ENCODE measurements around the gene EP400. TPM values are rescaled to one million over a fixed set of nuclear protein-coding genes. Genes with fewer than 3 reads are reported as not detected.

Gene EP400
- total RNA-seq, 1 experiment from 2014 or later: 61.7 TPM

- Histone ChIP-seq H2BK12ac (ENCODE audit: insufficient read length, low read depth, low read length) (no peak overlapping the region), H3K4me1 (ENCODE audit: insufficient read depth, low read length) (no peaks in the 10 kb centered on the region; the same call in 1 of the 2 replicates), H3K79me2 (ENCODE audit: insufficient read depth, low read length) (no peaks in the 10 kb centered on the region), H3K23ac (ENCODE audit: insufficient read length, low read depth, low read length) (no peak overlapping the region), H4K20me1 (ENCODE audit: control insufficient read depth, insufficient read depth, insufficient read length) (no peaks in the 10 kb centered on the region), H3K27me3 (ENCODE audit: insufficient read depth, low read length) (no peaks in the 10 kb centered on the region), H4K5ac (ENCODE audit: insufficient read length, low read depth, low read length) (no peak overlapping the region), H2BK20ac (ENCODE audit: low read depth, low read length, poor library complexity, severe bottlenecking) (no peak overlapping the region), H3K4ac (ENCODE audit: low read depth, low read length) (no peak overlapping the region), H3K79me1 (ENCODE audit: insufficient read depth, low read depth, low read length, poor library complexity, severe bottlenecking) (no peaks in the 10 kb centered on the region), H2BK5ac (ENCODE audit: insufficient read length, low read length) (no peak overlapping the region), H3K4me2 (ENCODE audit: insufficient read depth, insufficient read length, low read length) (no peak overlapping the region), H2BK15ac (ENCODE audit: low read depth, low read length) (no peak overlapping the region), H3K9ac (ENCODE audit: extremely low read depth, insufficient read length, low read length) (no peak overlapping the region), H3K27ac (ENCODE audit: insufficient read length, low read depth, low read length) (no peak overlapping the region), H4K8ac (replicated peaks; ENCODE audit: insufficient read length, low read depth, low read length) (no peak overlapping the region), H4K91ac (ENCODE audit: insufficient read length, low read depth, low read length) (no peak overlapping the region), H3K14ac (ENCODE audit: insufficient read depth, low read length) (no peak overlapping the region), H3K18ac (ENCODE audit: insufficient read length, low read depth, low read length) (no peak overlapping the region), H3T11ph (ENCODE audit: low read length) (no peak overlapping the region), H2BK120ac (ENCODE audit: low read depth, low read length, poor library complexity, severe bottlenecking) (no peak overlapping the region), H3K56ac (ENCODE audit: insufficient read length, low read depth, low read length) (no peak overlapping the region), H2AFZ (ENCODE audit: low read length) (no peak overlapping the region), H3K23me2 (ENCODE audit: insufficient read length, low read depth, low read length, poor library complexity, severe bottlenecking) (no peaks in the 10 kb centered on the region), H2AK5ac (ENCODE audit: insufficient read length, low read length) (no peak overlapping the region), H3K9me3 (ENCODE audit: control insufficient read depth, low read depth, low read length) (no peaks in the 10 kb centered on the region)
- WGBS (ENCODE audit: extremely low coverage, insufficient read length, low lambda C conversion rate): no CpG with 5 or more reads among the region's 1 CpG
- no peak for DNase-seq
- Mint-ChIP-seq H3K27me3 (ENCODE audit: low read depth) (no peaks in the 10 kb centered on the region; the same call in 1 of the 2 replicates), H3K4me1 (peaks cover 19 to 24% of the 10 kb centered on the region in 2 experiments), H3K27ac (no peak overlapping the region), H3K9me3 (no peaks in the 10 kb centered on the region), H3K36me3 (ENCODE audit: insufficient read depth in 1 of 3, low read depth in 3 of 3) (peaks cover 7 to 44% (median 8%) of the 10 kb centered on the region in 3 experiments; a peak in 6 of 7 replicates), H3K4me3 (no peak overlapping the region)
- no peak for TF ChIP-seq CTCF (conservative IDR thresholded peaks at IDR 0.05)
Measured at GRCh38 chr12:132000286-132000872, 50.6 kb downstream of the EP400 start.
